ENCODE results near the gene ACP7.

The ACP7 gene

GRCh38 chr19:39127812-39128515 lies 43.8 kb downstream of the ACP7 start:
- Mint-ChIP-seq H3K9me3 (no peaks in the 10 kb centered on the region), H3K4me1 (ENCODE audit: low read depth) (peaks cover 50% of the 10 kb centered on the region), H3K36me3 (ENCODE audit: low read depth) (peaks cover 6% of the 10 kb centered on the region), H3K27ac (peak overlapping the region; percentile 53), H3K4me3 (no peak overlapping the region), H3K27me3 (no peaks in the 10 kb centered on the region)
- no peak for DNase-seq

DNA sequence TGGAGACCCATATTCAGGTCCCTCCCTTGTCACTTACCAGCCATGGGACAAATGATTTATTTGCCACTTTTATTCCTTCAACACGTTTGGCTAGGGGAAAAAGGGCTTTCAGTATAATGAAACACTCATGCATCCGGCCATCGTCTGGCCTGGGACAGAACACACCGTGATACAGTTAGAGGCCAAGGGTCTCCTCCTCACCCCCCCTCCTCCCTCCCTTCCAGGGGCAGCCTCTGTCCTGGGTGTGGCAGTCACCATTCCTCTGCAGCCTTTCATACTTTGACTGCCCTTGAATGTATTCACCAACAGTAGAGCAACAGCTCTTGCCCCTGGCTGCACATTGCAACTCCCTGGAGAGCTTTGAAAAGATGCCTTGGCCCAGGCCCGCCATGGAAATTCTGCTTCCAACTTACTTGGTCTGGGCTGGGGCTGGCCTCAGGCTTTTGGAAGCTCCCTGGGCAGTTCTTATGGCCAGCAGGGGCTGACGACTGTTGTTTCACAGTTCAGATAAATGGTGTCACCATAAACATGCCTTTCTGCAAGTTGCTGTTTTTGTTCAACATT lies 44.4 kb downstream of the ACP7 start:
- Mint-ChIP-seq H3K4me3 (no peak overlapping the region), H3K4me1 (ENCODE audit: low read depth) (peaks cover 51% of the 10 kb centered on the region), H3K27me3 (no peaks in the 10 kb centered on the region), H3K36me3 (ENCODE audit: low read depth) (peaks cover 6% of the 10 kb centered on the region), H3K9me3 (no peaks in the 10 kb centered on the region), H3K27ac (peak overlapping the region; percentile 53)
- no peak for DNase-seq

GRCh38 chr19:39129116-39129515 lies 44.9 kb downstream of the ACP7 start:
- H3K4me3 Mint-ChIP-seq = no peak overlapping the region
- peaks cover 50% of the 10 kb centered on the region for H3K4me1 Mint-ChIP-seq (ENCODE audit: low read depth)
- no peaks in the 10 kb centered on the region for H3K9me3 Mint-ChIP-seq
- DNase-seq = no peak
- H3K36me3 Mint-ChIP-seq (ENCODE audit: low read depth) = peaks cover 6% of the 10 kb centered on the region
- no peak overlapping the region for H3K27ac Mint-ChIP-seq
- no peaks in the 10 kb centered on the region for H3K27me3 Mint-ChIP-seq

DNA sequence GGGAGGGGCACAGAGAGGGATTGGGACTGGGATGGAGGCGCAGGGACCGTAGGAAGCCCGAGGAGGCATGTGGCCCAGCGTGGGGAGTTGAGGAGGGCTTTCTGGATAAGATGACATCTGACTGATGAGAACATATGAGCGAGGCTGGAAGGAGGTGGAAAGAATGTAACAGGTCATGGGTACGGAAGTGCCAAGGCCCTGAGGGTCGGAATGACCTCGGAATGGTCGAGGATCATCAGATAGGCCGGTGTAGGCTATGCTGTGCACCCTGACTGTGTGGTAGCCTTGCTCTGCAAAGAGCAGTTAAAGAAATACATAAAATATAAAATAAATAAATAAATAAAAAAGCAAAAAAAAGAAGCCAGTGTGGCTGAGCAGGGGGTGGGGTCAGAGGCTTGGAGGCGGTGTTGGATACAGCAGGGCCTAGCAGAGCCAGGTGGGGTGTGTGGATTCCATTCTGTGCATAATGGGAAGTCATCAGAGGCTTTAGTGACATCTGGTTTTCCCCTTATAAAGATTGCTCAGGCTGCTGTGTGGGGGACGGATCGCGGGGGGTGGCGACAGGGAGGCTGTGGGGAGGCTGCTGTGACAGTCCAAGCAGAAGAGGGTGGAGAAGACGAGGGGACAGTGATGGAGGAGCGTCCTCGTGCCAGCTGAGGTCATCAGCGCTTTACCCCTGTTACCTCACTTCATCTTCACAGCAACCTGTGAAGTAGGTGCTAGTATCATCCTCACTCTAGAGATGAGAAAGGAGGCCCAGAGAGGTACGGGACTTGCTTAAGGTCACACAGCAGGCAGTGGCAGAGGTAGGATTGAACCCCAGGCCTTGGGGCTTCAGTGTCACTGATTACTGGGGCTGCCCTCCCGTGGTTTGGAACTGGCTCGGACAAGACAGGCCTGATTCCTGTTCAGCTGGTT lies 46.4 kb downstream of the ACP7 start:
- H3K9me3 Mint-ChIP-seq = no peaks in the 10 kb centered on the region
- H3K36me3 Mint-ChIP-seq (ENCODE audit: low read depth) = peaks cover 5% of the 10 kb centered on the region
- H3K4me3 Mint-ChIP-seq = no peak overlapping the region
- peak overlapping the region; percentile 41 for H3K27ac Mint-ChIP-seq
- no peaks in the 10 kb centered on the region for H3K27me3 Mint-ChIP-seq
- peaks cover 42% of the 10 kb centered on the region for H3K4me1 Mint-ChIP-seq (ENCODE audit: low read depth)
- no peak for DNase-seq

DNA sequence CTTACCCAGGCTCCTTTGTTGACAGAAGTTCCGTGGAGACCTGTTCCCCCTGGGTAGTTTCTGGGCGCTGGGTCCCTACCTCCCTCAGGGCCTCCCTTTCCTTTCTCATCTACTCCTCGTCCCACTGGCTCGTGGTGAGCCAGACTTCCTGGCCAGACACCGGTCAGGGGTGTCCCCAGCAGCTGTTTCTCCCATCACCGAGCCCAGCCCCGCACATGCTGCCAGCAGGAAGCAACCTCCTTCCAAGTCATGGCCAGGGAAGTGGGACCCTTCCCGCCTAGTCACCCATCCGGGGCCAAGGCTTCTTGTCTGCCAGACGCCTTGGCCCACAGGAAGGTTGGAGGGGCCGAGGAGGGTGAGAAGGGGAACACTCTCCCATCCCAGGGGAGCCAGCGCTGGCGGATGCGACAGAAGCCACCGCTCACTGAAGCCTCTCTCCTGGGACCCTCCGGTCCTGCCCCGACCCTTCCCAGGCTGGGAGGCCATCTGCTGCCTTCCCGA lies 47.1 kb downstream of the ACP7 start:
- no peaks in the 10 kb centered on the region for H3K36me3 Mint-ChIP-seq (ENCODE audit: low read depth)
- no peak for DNase-seq

DNA sequence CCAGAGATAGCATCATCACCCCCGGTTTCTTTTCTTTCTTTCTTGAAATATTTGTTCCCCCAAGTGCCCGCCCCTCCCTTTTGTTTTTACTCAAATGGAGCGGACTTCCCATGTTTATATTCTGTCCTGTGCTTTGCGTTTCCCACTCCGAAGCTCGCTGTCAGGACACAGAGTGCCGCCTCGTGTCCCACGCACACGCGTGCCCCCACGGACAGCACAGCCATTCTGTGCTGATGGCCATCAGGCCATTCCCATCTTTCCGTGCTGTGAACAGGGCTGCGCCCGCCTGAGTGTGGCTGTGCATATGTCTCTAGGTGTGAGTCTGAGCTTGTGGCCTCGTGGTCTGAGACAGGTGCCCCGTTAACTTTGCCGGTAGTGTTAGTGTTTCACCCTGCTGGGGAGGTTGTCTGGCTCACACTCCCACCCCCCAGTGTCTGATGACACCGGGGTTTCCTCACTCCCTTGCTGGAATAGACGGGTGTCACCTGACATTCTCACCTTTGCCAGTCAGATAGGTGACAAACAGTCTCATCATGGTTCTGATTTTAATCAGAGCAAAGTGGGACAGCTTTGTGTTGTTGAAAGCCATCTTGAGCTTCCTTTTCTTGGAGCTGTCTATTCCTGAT lies 48.3 kb downstream of the ACP7 start:
- Mint-ChIP-seq H3K4me3 (no peak overlapping the region), H3K4me1 (ENCODE audit: low read depth) (peaks cover 31% of the 10 kb centered on the region), H3K27ac (peak overlapping the region; percentile 12), H3K36me3 (ENCODE audit: low read depth) (no peaks in the 10 kb centered on the region), H3K27me3 (no peaks in the 10 kb centered on the region), H3K9me3 (no peaks in the 10 kb centered on the region)
- DNase-seq = no peak

More for the DNA sequence above, 47.1 kb downstream of the ACP7 start:
- peaks cover 40% of the 10 kb centered on the region for H3K4me1 Mint-ChIP-seq (ENCODE audit: low read depth)
- no peak overlapping the region for H3K4me3 Mint-ChIP-seq
- H3K9me3 Mint-ChIP-seq = no peaks in the 10 kb centered on the region
- H3K27ac Mint-ChIP-seq = peak overlapping the region; percentile 41
- no peaks in the 10 kb centered on the region for H3K27me3 Mint-ChIP-seq

GRCh38 chr19:39133431-39134270 lies 49.5 kb downstream of the ACP7 start:
- no peak for DNase-seq
- Mint-ChIP-seq H3K36me3 (ENCODE audit: low read depth) (no peaks in the 10 kb centered on the region), H3K27me3 (no peaks in the 10 kb centered on the region), H3K27ac (no peak overlapping the region), H3K9me3 (no peaks in the 10 kb centered on the region), H3K4me1 (ENCODE audit: low read depth) (peaks cover 29% of the 10 kb centered on the region), H3K4me3 (no peak overlapping the region)

DNA sequence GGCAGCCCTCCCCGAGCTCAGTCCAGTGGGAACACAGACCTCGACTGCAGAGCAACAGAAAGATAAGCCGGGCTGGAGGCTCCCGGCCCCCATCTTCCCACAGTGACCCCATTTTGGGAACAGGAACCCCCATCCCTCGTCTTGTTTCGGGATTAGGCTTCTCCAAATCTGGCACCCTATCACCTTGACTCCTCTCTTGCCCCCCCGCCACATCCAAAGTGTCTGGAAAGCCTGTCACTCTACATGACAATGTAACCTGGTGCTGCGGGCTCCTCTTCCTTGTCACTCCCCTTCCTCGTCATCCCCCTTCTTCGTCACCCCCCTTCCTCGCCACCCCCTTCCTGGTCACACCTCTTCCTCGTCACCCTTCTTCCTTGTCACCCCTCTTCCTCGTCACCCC lies 51.5 kb downstream of the ACP7 start:
- Mint-ChIP-seq H3K4me1 (ENCODE audit: low read depth) (peaks cover 24% of the 10 kb centered on the region), H3K4me3 (no peak overlapping the region), H3K27ac (no peak overlapping the region), H3K27me3 (no peaks in the 10 kb centered on the region), H3K9me3 (no peaks in the 10 kb centered on the region), H3K36me3 (ENCODE audit: low read depth) (no peaks in the 10 kb centered on the region)
- no peak for DNase-seq

- Mint-ChIP-seq H3K4me1 (ENCODE audit: low read depth) (peaks cover 20% of the 10 kb centered on the region), H3K9me3 (no peaks in the 10 kb centered on the region), H3K27ac (no peak overlapping the region), H3K4me3 (no peak overlapping the region), H3K36me3 (ENCODE audit: low read depth) (no peaks in the 10 kb centered on the region), H3K27me3 (no peaks in the 10 kb centered on the region)
- no peak for DNase-seq
Measured at GRCh38 chr19:39136225-39136940, 52.2 kb downstream of the ACP7 start.

DNA sequence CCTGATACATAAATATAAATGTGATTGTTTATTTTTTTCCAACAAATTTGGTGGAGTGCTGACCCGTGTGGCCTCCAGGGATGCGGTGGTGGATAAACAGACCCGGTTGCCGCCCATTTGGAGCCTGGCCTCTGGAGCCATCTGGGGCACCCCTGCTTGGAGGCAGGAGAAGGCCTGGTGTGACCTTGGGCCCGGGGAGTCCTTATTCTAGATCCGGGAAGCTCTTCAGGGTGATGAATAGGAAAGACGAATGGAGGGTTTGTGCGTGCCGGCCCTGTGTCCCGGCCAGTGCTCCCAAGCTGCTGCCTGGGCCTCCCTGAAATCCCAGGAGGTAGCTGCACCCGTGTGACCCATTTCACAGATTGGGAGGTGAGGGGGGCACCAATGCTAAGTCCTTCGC lies 53.0 kb downstream of the ACP7 start:
- H3K27me3 Mint-ChIP-seq = no peaks in the 10 kb centered on the region
- no peak overlapping the region for H3K4me3 Mint-ChIP-seq
- H3K27ac Mint-ChIP-seq = peak overlapping the region; percentile 15
- no peaks in the 10 kb centered on the region for H3K36me3 Mint-ChIP-seq (ENCODE audit: low read depth)
- no peak for DNase-seq
- peaks cover 15% of the 10 kb centered on the region for H3K4me1 Mint-ChIP-seq (ENCODE audit: low read depth)
- no peaks in the 10 kb centered on the region for H3K9me3 Mint-ChIP-seq

- no peak for DNase-seq
- Mint-ChIP-seq H3K27ac (no peak overlapping the region), H3K4me3 (no peak overlapping the region), H3K27me3 (no peaks in the 10 kb centered on the region), H3K4me1 (ENCODE audit: low read depth) (peaks cover 9% of the 10 kb centered on the region), H3K36me3 (ENCODE audit: low read depth) (no peaks in the 10 kb centered on the region), H3K9me3 (no peaks in the 10 kb centered on the region)
Measured at GRCh38 chr19:39138221-39139211, 54.3 kb downstream of the ACP7 start.

DNA sequence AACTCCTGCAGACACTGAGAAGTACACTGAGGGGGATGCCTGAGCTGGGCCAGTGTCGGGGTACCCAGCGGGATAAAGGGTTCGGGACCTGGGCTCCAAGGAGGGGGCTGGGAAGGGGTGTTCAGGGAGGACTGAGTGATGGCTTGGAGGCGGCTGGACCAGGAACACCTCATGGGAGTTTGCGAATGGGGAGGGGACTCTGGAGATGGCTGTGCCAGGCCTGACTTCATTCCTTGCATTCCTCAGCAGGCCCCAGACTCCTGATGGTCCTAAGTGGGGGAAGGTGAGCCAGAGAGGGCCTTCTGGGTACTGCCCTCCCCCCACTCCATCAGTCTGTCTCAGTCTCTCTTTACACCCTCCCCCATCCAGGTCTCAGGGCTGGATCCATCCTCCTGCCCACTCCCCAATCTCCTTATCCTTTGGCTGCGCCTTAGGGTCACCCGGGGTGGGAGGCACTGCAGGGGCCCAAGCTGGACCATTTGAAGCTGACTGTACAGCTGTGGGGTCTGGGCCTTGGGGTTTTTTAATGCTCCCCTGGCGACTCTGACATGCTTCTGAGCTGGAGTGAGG lies 55.2 kb downstream of the ACP7 start:
- no peak overlapping the region for H3K4me3 Mint-ChIP-seq
- no peaks in the 10 kb centered on the region for H3K27me3 Mint-ChIP-seq
- no peak for DNase-seq
- no peaks in the 10 kb centered on the region for H3K36me3 Mint-ChIP-seq (ENCODE audit: low read depth)
- no peak overlapping the region for H3K27ac Mint-ChIP-seq
- H3K4me1 Mint-ChIP-seq (ENCODE audit: low read depth) = peaks cover 10% of the 10 kb centered on the region
- no peaks in the 10 kb centered on the region for H3K9me3 Mint-ChIP-seq

All from activated T-cell treated with anti-CD3 and anti-CD28 coated beads, Interleukin-2, amount 50 U/mL, for 24 hours (primary cell).